OCI-LY7 (cell line): Measurements from ENCODE around the gene PLA2G3. TPM values are rescaled to one million over a fixed set of nuclear protein-coding genes. Genes with fewer than 3 reads are reported as not detected.

ENCODE experiments used
- BruUV-seq: library from RNA; stranded (reverse); fragments of 400-500 nt; replicated peaks from 2 replicates; lab custom pipeline; 2021; lab: Mats Ljungman, UMichigan
- CTCF ChIA-PET: fragments of 300-600 bp; sonication (Branson Sonifier 250); formaldehyde crosslinking; loops from one replicate; lab custom pipeline; 2022; ENCODE audit warnings: antibody characterized with exemption; ENCODE audit not compliant: unreplicated experiment; lab: Charles Lee
- POLR2A ChIA-PET: fragments of 300-600 bp; sonication (Branson Sonifier 250); formaldehyde crosslinking; loops from one replicate; lab custom pipeline; 2022; ENCODE audit warnings: antibody characterized with exemption; lab: Charles Lee
- DNase-seq: peaks from one replicate; pipeline ENCODE4 v3.0.0-alpha.2; 2015; ENCODE audit warnings: low spot score
- H2AFZ ChIP-seq: fragments of 200-600 bp; sonication (generic), shearing (Covaris generic); 2 replicates; pipeline ENCODE4 v1.6.1; 2014; ENCODE audit warnings: mild to moderate bottlenecking, antibody characterized with exemption, low read length, moderate library complexity
- H3K27ac ChIP-seq: fragments of 200-600 bp; sonication (generic); 2 replicates; pipeline ENCODE4 v1.5.1; 2014; ENCODE audit warnings: mixed run types, low read depth, mild to moderate bottlenecking, moderate library complexity, low read length, inconsistent platforms; ENCODE audit not compliant: poor library complexity, severe bottlenecking
- H3K36me3 ChIP-seq: fragments of 200-600 bp; sonication (generic); 2 replicates; pipeline ENCODE4 v1.6.1; 2014; ENCODE audit warnings: mild to moderate bottlenecking, antibody characterized with exemption, low read length, moderate library complexity, mixed read lengths; ENCODE audit not compliant: insufficient read depth
- H3K4me1 ChIP-seq: fragments of 200-600 bp; sonication (generic); 2 replicates; pipeline ENCODE4 v1.5.1; 2014; ENCODE audit warnings: mild to moderate bottlenecking, low read length; ENCODE audit not compliant: insufficient read depth, poor library complexity, severe bottlenecking
- H3K4me2 ChIP-seq: fragments of 200-600 bp; sonication (generic); 2 replicates; pipeline ENCODE4 v1.6.1; 2014; ENCODE audit warnings: mild to moderate bottlenecking, low read length
- H3K4me3 ChIP-seq: fragments of 200-600 bp; sonication (generic); 2 replicates; pipeline ENCODE4 v1.5.1; 2014; ENCODE audit warnings: mild to moderate bottlenecking, low read depth, low read length; ENCODE audit not compliant: poor library complexity, severe bottlenecking
- H3K79me2 ChIP-seq: fragments of 200-600 bp; sonication (generic); 2 replicates; pipeline ENCODE4 v1.6.1; 2016; ENCODE audit warnings: low read depth, mild to moderate bottlenecking, low read length, moderate library complexity, mixed read lengths; ENCODE audit not compliant: insufficient read depth
- H3K9me2 ChIP-seq: fragments of 200-600 bp; sonication (generic); 2 replicates; pipeline ENCODE4 v1.6.1; 2016; ENCODE audit warnings: mild to moderate bottlenecking, low read length, mixed read lengths; ENCODE audit not compliant: insufficient read depth
- H3K9me3 ChIP-seq: fragments of 200-600 bp; sonication (generic); 2 replicates; pipeline ENCODE4 v1.6.1; 2014; ENCODE audit warnings: mild to moderate bottlenecking, mixed run types, low read length, mixed read lengths
- H4K20me1 ChIP-seq: fragments of 200-600 bp; sonication (generic); 2 replicates; pipeline ENCODE4 v1.6.1; 2014; ENCODE audit warnings: mild to moderate bottlenecking, antibody characterized with exemption, low read length, moderate library complexity, mixed read lengths; ENCODE audit not compliant: insufficient read depth
- CTCF ChIP-seq: fragments of 200-600 bp; sonication (generic); conservative IDR thresholded peaks from 2 replicates; pipeline ENCODE4 v1.5.1; 2014; ENCODE audit warnings: mild to moderate bottlenecking, antibody characterized with exemption, low read length, moderate library complexity, mixed read lengths
- EZH2phosphoT487 ChIP-seq: fragments of 200-600 bp; sonication (generic); IDR thresholded peaks from 2 replicates; pipeline ENCODE4 v1.6.1; 2018; ENCODE audit warnings: low read depth, borderline replicate concordance, mild to moderate bottlenecking, mixed run types, antibody characterized with exemption, low read length, moderate library complexity, mixed read lengths
- intact Hi-C: fragments of 100-400 bp; cut with micrococcal nuclease; formaldehyde crosslinking; loops from one replicate; pipeline ENCODE4 v1.10.0; 2022; ENCODE audit not compliant: unreplicated experiment
- total RNA-seq, 2 experiments: library from RNA; depleted of rRNA in 1 of 2; stranded (reverse); fragments of >200 nt in 1 of 2; shearing (Covaris generic) in 1 of 2; gene quantifications; 2 replicates each; pipeline ENCODE4 v1.2.3, GENCODE V29; 2014 to 2022

Gene PLA2G3
- total RNA-seq, 2 experiments from 2014 or later, result not detected

GRCh38 chr22:31184015-31184414, 43.7 kb upstream of the PLA2G3 start:
- Histone ChIP-seq H3K4me3 (no peak overlapping the region), H3K27ac (no peak overlapping the region), H2AFZ (no peak overlapping the region), H3K9me2 (no peaks in the 10 kb centered on the region), H3K4me2 (no peak overlapping the region), H3K9me3 (no peaks in the 10 kb centered on the region), H3K4me1 (no peaks in the 10 kb centered on the region), H4K20me1 (no peaks in the 10 kb centered on the region), H3K79me2 (no peaks in the 10 kb centered on the region), H3K36me3 (peaks cover 23% of the 10 kb centered on the region)
- intact Hi-C loops, result no loop called here
- DNase-seq, result no peak
- TF ChIP-seq CTCF (no peak), EZH2phosphoT487 (no peak)
- BruUV-seq, result no TSS peak
- POLR2A ChIA-PET, result no interaction called here
- CTCF ChIA-PET, result no interaction called here

GRCh38 chr22:31179345-31179744, 39.0 kb upstream of the PLA2G3 start:
- H3K79me2 ChIP-seq, result no peaks in the 10 kb centered on the region
- H3K9me3 ChIP-seq, result no peaks in the 10 kb centered on the region

More at GRCh38 chr22:31179345-31179744, 39.0 kb upstream of the PLA2G3 start:
- BruUV-seq, result no TSS peak
- Histone ChIP-seq H3K9me2 (no peaks in the 10 kb centered on the region), H3K4me2 (no peak overlapping the region), H3K4me3 (no peak overlapping the region), H3K4me1 (no peaks in the 10 kb centered on the region), H3K27ac (no peak overlapping the region), H2AFZ (no peak overlapping the region), H3K36me3 (peaks cover 12% of the 10 kb centered on the region), H4K20me1 (no peaks in the 10 kb centered on the region)
- intact Hi-C loops, result no loop called here
- ChIA-PET CTCF (no interaction called here), POLR2A (no interaction called here)
- no peak for TF ChIP-seq EZH2phosphoT487
- no peak for TF ChIP-seq CTCF
- no peak for DNase-seq
